GM21723 (cell line): Measurements from ENCODE around the gene WNT3.
"Not testable (repeated sequence)": the region's sequence is repeated elsewhere in the genome, so short reads cannot be mapped to it uniquely, and the experiment has no call there.

ENCODE experiments used
- ATAC-seq: cut with Tn5 transposase; IDR thresholded peaks from one replicate; pipeline ENCODE4 v1.9.1; 2021; ENCODE audit warnings: mild to moderate bottlenecking, moderate library complexity; ENCODE audit not compliant: unreplicated experiment

Gene WNT3, protein sequence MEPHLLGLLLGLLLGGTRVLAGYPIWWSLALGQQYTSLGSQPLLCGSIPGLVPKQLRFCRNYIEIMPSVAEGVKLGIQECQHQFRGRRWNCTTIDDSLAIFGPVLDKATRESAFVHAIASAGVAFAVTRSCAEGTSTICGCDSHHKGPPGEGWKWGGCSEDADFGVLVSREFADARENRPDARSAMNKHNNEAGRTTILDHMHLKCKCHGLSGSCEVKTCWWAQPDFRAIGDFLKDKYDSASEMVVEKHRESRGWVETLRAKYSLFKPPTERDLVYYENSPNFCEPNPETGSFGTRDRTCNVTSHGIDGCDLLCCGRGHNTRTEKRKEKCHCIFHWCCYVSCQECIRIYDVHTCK

DNA sequence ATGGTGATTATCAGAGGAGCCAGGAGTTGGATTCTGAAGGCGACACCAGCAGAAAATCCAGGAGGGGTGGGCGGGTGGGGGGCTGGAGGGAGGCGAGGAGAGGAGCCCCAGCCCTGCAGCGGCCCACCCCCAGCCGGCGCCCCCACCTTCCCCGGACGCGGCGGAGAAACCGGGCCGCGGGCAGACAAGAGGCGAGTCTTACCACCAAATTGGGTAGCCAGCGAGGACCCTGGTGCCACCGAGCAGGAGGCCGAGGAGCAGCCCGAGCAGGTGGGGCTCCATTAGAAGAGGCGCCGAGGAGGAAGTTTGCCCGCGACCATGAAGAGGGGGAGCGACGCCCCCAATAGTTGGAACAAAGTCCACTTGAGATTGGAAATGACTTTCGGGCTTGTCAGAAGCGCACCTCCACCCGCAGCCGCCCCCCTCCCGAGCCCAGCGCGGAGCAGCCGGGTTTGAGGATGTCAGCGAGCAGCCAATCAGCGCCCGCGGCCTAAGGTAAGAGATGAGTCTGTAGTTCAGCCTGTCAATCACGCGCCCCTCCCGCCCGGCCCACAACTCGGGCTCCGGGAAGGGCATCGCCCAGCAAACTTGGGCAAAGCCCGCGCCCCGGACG is at the start of gene WNT3:
Gene WNT3 (minus strand): TSS at position 377 of the 613 bp plus-strand sequence. CDS start 95 bp downstream, at position 282.
- no peak for ATAC-seq

DNA sequence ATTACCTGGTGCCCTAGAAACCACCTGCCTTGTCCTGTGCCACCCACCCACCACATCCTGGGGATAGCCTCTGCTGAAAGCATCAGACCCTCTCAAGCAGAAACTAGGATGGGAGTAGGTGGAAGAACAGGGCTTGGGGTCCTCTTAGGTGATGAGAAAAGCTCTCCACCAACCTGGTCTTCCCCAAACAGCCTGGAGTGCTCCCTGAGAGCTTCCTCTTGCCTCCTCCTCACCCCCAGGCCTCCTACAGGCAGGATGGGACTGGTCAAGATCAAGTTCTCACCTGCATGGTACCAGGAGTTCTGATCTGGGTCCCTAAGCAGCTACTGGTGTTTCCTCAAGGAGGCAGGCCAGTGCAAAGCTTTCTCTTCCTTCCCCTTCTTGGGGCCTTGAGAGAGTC is 48.3 kb upstream of the WNT3 start:
- no peak for ATAC-seq

DNA sequence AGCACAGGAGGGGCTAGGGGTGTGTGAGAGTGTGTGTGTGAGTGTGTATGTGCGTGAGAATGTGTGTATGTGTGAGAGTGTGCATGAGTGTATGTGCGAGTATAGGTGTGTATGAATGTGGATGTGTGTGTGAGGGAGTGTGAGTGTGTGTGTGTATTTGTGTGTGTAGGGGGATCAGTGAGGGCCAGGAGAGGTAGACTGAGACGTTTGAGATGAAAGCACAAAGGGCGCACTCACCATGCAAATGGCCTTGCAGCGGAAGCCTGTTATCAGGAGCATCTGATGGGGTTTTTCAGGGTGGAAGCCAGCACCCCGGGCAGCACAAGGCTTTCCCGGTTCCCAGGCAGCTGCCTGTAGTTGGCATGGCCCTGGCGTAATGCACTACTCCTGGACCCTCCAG is 47.8 kb upstream of the WNT3 start:
- ATAC-seq, result no peak

DNA sequence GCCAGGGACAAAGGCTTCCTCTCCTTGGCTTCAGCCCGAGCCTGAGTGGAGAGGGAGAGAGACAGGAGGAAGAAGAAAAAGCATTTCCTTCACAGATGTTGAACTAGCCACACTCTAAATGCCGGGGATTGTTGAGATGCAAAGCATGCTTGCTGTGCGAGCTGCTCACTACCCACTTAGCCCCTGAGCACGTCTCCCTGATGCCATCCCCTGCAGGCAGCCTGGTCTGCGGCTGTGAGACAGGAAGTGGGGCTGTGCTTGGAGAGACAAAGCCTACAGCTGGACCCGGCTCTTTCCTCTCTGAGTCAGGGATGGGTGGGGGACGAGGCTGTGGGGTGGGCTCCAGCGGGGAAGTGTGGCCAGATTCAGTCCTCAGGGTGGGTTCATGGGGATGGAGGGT is 46.6 kb upstream of the WNT3 start:
- ATAC-seq, result no peak

DNA sequence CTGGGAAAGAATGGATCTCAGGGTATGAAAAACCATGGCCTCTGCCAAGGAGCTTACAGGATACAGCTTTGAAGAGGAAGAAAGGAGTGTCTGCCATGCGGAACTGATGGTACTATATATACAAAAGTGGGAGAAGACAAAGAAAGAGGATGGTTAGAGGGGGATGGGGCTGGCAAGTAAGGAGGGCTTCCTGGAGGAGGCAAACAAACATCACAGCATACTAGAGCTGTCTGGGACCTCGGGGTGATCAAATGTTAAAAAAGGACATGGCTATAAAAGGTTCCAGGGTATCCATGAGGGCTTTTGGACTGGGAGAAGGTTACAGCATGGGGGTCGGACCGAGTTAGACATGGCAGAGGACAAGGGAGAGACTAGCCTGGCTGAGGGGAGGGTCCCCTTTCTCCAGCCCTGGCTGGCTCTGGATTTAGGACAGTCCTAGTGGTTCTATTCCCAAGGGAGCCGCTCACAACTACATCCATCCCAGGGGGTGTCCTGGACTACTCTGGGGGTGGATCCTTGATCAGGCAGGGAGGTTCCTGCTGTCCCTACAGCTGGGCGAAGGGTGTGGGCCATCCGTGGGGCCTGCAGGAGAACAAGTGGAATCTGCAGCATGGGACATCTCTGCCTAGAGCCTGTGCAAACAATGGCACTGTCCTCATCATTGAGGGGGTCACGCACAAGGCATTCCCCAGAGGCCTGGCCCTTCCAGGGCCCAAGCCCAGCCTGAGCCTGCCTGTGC is 45.1 kb upstream of the WNT3 start:
- ATAC-seq, result no peak

DNA sequence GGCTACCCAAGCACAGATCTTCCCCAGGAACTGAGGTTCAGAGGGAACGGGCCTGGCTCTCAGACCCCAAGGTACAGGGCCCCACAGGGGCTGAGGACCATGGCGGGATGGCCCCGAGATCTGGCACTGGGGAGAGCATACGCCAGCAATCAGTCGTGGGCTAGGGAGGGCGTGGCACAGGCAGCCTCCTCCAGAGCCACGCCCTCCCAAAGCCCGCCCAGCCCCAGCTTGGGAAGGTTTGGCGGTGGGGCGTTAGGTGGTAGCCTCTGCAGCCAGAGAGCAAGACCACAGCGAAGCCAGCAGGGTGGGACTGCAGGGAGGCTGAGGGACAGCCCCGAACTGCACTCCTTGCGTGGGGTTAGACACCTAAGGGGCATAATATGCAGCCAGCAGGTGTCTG is 44.5 kb upstream of the WNT3 start:
- no peak for ATAC-seq

DNA sequence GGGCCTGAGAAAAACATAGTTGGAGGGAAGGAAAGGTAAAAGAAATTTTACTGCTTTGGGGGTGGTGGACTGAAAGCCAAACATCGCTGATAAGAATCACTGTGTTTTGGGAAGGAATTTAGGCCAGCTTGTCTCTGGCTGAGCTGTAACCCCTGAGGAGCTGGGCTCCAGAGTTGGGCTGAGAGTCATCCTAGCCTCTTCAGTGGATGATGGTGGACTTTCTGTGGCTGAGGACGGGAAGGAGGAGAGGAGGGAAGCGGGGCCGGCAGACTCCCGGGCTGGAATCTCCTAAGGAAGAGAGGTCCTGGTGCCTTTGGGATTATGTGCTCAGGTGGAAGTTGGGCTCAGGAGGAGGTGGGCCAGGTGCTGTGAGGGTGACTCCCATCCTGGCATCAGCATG is 41.5 kb upstream of the WNT3 start:
- no peak for ATAC-seq

DNA sequence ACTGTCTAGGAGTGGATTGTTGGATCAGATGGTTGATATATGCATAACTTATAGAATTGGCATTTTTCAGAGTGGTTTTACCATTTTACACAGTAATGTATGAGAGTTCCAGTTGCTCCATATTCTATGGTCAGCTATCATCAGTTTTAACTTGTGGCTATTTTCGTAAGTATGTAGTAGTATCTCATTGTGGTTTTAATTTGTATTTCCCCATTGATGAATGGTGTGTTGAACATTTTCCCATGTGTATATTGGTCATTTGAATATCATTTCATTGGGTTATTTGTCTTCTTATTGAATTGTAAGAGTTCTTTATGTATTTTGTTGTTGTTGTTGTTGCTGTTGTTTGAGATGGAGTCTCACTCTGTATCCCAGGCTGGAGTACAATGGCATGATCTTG is 39.1 kb upstream of the WNT3 start:
- no peak for ATAC-seq

DNA sequence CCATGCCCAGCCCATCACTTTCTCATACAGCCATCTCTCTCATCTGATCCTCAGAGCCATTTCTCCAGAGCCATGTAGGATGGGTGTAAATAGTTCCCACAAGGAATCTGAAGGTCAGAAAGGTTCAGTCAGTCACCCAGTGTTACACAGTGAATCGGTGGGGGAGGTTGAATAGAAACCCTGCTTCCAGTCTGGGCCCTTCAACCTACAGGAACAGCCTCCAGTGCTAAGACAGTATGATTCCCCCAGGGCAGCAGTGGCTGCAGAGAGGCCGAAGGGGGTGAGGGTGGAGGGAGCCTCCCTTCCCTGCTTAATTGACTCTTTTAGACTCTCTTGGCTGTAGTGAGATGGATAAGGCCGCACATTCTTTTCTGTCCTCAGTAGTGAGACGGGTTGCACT is 36.5 kb upstream of the WNT3 start:
- ATAC-seq, result no peak

DNA sequence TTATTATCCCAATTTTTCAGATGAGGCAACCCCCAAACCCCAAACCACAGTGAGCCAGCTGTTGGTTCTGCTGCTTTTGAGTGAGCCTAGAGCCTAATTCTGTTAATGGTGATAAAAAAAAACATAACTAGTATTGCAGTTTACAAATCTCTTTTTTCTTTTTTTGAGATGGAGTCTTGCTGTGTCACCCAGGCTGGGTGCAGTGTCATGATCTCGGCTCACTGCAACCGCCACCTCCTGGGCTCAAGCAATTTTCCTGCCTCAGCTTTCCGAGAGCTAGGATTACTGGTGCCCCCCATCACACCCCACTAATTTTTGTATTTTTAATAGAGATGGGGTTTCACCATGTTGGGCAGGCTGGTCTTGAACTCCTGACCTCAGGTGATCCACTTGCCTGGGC is 36.0 kb upstream of the WNT3 start:
- ATAC-seq, result no peak

DNA sequence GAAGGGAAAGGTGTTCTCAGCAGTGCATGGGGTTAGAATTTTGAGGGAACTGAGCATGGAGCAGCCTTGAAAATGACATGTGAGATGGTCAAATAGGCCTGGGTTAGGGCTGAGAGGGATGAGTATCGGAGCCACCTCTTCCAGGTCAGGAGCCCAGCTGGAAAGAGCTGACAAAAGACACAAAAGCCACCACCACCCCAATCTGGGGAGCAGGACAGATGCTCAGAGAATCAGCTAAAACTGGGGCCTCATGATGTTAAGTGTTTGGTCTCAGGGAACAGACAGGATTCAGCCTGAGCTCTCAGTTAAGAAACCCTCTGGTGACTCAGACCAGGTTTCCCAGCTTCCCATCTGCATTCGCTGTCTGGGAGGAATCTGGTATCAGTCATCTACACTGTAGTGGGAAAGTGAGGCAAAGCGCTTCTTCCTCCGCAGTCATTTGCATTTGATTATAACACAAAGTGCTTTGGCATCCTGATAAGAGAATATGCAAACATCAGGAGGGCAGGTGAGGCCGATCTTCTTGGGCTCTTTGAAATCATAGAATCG is 35.5 kb upstream of the WNT3 start:
- no peak for ATAC-seq

DNA sequence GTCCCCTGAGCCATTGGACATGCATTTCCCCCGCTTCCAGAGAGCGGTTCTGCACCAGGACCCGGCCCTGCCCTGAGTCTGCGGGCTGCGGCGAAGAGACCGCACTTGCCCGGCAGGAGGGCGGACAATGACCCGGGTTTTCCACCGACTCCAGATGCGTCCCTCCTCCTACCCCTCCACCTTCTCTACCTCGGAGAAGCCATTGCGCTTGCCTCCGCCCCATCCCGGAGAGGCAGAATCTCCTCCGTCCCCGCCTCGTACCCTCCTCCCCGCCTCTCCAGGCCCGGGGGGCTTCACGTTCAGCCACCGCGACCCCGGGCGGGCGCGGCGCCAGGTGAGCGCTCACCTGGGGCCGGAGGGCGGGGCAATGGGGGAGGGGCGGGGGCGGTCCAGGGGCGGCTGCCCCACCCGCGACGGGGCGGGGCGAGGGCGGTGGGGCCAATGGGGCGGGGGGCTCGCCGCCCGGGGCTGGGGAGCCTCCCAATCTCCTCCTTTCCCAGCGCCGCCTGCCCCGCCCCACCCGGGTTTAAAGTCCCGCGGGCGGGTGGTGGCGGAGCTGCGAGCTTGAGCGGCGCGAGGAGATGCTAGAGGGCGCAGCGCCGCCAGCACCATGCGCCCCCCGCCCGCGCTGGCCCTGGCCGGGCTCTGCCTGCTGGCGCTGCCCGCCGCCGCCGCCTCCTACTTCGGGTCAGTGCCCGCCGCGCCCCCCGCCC is 32.7 kb upstream of the WNT3 start, which contains the start of gene WNT9B:
Gene WNT9B (plus strand): TSS at position 555 of the 713 bp plus-strand sequence. CDS start 56 bp downstream, at position 611.
- no peak for ATAC-seq

DNA sequence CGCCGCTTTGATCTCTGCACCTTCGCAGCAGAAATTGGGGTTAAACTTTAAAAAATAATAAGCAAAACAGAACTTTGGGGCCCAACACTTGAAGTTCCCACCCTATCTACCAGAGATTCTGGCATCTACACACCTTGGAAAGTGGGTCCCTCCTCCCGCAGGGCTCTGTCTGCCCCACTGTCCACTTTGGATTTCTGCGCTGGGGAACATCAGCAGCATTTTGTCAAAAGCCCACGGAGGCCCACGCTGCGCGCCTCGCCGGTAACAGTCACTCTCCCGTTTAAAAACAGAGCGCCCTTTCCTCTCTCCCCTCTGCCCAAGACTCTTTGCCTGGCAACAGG is 32.2 kb upstream of the WNT3 start:
- no peak for ATAC-seq

DNA sequence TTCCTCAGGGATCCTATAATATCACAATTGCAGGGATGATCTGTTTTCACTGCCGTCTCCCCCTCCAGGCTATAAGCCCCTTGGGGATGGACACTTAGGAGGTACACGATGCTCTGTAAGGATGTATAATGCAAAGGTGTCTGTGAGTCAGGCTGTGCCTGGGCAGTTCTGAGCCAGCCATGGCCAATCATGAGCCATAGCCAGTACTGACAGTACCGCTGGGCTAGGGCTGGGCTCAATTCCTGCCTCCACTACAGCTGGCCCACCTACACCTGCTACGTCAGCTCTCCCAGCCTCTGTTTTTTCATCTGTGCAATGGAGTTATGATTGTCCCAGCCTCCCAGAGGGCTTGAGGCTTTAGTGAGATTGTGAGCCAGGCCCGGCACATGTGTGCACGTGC is 30.0 kb upstream of the WNT3 start:
- no peak for ATAC-seq

DNA sequence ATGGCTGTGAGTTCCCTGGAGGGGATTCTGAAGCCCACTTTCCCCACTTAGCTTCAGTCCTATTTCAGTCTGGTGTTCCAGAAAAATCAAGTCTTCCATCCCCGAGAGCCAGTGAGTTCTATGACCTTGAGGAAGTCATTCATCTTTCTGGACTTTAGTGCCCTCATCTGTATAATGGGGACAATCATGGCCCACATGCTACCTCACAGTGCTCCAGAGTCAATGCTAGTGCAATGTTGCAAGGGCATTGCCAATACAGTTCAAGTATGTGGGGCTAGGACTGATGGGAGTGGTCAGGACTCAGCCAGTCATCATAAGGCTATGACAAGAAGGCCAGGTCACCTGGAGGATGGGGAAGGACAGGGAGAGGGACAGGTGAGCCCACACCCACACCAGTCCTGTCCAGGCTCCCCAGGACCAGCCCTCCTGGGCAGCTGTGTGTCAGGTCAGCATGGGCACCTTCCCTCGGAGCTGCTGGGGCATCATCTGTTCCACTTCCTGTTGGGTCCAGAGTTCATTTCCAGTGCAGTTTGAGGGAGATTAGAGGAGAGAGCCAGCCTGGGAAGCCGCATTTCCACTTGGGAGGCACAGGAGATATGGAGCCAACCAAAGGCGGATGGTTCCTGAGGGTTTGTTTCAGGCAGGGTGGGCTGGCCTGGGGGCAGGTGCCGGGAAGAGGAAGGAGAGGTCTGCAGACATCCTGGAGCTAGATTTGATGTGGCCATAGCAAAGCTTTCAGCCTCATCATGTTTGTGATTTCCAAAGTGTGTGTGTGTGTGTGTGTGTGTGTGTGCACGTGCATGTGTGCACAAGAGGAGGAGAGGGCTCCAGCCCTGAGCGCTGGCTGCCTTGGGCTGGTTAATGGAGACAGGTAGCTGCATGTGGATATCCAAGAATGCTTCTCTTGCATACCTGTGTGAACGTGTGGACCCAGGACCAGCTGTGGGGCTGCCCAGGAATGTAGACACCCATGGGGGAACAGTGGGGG is 29.0 kb upstream of the WNT3 start:
- ATAC-seq, result no peak

DNA sequence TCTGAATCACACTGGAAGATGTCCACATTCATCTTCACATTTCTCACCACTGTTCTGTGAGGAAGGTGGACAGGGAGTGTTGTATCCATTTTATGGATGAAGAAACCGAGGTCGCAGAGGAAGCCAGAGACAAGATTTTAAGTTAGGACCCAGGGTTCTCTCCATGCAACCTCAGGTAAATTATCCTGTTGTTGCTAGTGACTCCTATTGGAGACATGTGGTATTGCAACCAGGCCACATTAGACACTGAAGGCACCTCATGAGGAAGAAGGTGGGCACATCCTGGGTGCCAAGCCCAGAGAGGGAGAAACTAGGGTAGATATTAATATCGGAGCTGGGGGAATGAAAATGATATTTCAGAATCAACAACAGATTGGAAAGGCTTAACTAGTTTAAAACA is 24.3 kb upstream of the WNT3 start:
- ATAC-seq, result no peak

DNA sequence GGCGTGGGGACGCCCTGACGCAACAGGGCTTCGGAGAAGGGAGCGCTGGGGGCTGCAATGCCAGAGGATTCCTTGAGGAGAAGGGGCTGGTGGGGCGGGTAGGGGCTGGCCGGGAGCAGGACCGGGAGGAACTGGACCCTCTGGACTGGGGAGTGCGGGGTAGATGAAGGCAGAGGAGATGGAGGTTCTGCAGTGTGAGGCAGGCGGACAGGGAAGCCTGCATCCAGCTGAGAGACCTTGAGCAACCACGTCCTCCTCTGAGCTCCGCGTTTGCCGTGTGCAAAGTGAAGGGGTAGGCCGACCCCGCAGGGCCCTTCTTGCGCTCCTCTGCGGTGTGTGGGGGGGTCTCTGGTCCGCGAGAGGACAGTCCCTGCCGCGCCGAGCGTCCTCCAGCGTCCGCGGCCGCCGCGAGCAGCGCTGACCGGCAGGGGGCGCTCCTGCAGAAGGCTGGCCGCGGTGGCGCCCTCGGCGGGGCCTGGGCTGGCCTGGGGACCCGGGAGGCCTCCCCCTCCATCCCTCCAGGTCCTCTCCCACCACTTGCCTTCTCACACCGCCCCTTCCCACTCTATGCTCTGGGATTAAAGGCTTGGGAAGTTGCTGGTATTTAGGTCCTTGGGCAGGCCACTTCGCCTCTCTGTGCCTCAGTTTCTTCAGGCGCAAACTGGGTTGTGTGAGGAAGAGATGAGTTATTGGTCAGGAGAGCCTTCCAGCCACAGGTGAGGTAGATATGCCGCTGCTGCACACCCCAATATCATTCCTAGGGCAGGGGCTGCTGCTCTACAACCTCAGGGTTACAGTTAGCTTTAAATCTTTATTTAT is 23.3 kb upstream of the WNT3 start:
- ATAC-seq, result no peak

DNA sequence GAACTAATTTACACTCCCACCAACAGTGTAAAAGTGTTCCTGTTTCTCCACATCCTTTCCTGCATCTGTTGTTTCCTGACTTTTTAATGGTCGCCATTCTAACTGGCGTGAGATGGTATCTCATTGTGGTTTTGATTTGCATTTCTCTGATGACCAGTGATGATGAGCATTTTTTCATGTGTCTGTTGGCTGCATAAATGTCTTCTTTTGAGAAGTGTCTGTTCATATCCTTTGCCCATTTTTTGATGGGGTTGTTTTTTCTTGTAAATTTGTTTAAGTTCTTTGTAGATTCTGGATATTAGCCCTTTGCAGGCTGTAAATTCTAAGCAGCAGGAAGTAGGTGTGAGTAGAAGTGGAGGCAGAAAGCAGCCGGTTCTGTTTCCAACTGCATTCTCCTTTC is 22.1 kb upstream of the WNT3 start:
- ATAC-seq, result not testable (repeated sequence)

DNA sequence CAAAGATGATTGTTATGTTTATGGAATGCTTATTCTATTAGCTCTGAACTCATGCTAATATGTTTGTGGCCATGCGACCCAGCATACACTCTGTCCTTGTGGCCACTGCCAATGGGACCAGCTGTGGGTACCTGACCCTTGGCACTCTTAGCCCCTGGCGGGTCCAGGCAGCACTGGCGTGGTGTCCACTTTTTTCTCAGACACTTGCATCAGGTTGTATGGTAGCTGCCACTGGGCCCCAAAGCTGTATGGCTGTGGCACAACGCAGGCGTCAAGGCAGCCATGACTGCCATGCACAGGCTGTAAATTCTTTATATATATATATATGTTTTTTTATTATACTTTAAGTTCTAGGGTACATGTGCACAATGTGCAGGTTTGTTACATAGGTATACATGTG is 20.7 kb upstream of the WNT3 start:
- no peak for ATAC-seq
